Measurements from ENCODE around the gene NCR3LG1. TPM values are rescaled to one million over a fixed set of nuclear protein-coding genes. Genes with fewer than 3 reads are reported as not detected.

Gene NCR3LG1
- total RNA-seq, 1 donor from 2014 or later, result 1.1 TPM

- no peaks in the 10 kb centered on the region for H3K36me3 Mint-ChIP-seq (ENCODE audit: low read depth)
- peaks cover 32% of the 10 kb centered on the region for H3K4me1 Mint-ChIP-seq
- ChIA-PET POLR2A (interaction anchor here (0.7 kb wide), 1 partner anchor 29 kb away, joined by 3 read pairs; no protein-coding TSS in a partner anchor), CTCF (interaction anchor here (1.9 to 2.6 kb wide), 3 partner anchors 12 to 124 kb away, joined by 8 to 10 read pairs (median 8); no protein-coding TSS in a partner anchor)
- peak overlapping the region; percentile 87 for H3K4me3 Mint-ChIP-seq
- peaks cover 32% of the 10 kb centered on the region for H3K27me3 Mint-ChIP-seq
- DNase-seq (no peak), ATAC-seq (ENCODE audit: low read depth) (no peak)
- H3K9me3 Mint-ChIP-seq, result no peaks in the 10 kb centered on the region
- peak; percentile 47 for TF ChIP-seq CTCF (IDR thresholded peaks at IDR 0.05)
- no peak overlapping the region for H3K27ac Mint-ChIP-seq
- intact Hi-C loops (cut with micrococcal nuclease), result loop anchor here (1.0 to 10.0 kb wide), 6 partner anchors 35 to 968 kb away; partner anchors contain the start of genes C11orf58, GTF2H1, HPS5 and PIK3C2A
These were observed 2.4 kb downstream of the NCR3LG1 start for GRCh38 chr11:17353821-17354600.

GRCh38 chr11:17354601-17354991, 3.0 kb downstream of the NCR3LG1 start:
- CTCF ChIA-PET, result interaction anchor here (0.9 to 2.6 kb wide), 4 partner anchors 12 to 139 kb away, joined by 3 to 10 read pairs (median 8); no protein-coding TSS in a partner anchor
- peaks cover 32% of the 10 kb centered on the region for H3K4me1 Mint-ChIP-seq
- H3K9me3 Mint-ChIP-seq, result no peaks in the 10 kb centered on the region
- intact Hi-C loops (cut with micrococcal nuclease), result loop anchor here (1.0 to 10.0 kb wide), 5 partner anchors 35 to 968 kb away; partner anchors contain the start of genes GTF2H1, HPS5 and PIK3C2A
- peak overlapping the region; percentile 87 for H3K4me3 Mint-ChIP-seq
- peaks cover 32% of the 10 kb centered on the region for H3K27me3 Mint-ChIP-seq
- H3K27ac Mint-ChIP-seq, result no peak overlapping the region
- POLR2A ChIA-PET, result no interaction called here
- no peak for ATAC-seq (ENCODE audit: low read depth)
- peak; percentile 45 for TF ChIP-seq CTCF (IDR thresholded peaks at IDR 0.05)
- no peaks in the 10 kb centered on the region for H3K36me3 Mint-ChIP-seq (ENCODE audit: low read depth)
- DNase-seq, result no peak

- Mint-ChIP-seq H3K27me3 (no peaks in the 10 kb centered on the region), H3K4me3 (no peak overlapping the region), H3K9me3 (peaks cover 27% of the 10 kb centered on the region), H3K27ac (no peak overlapping the region), H3K36me3 (ENCODE audit: low read depth) (peaks cover 20% of the 10 kb centered on the region), H3K4me1 (no peaks in the 10 kb centered on the region)
- intact Hi-C loops (cut with micrococcal nuclease), result no loop called here
- POLR2A ChIA-PET, result interaction anchor here (0.6 kb wide), 1 partner anchor 45 kb away, joined by 9 read pairs; no protein-coding TSS in a partner anchor
- ATAC-seq (ENCODE audit: low read depth) (no peak), DNase-seq (no peak)
- CTCF ChIA-PET, result interaction anchor here (0.8 to 1.6 kb wide), 2 partner anchors 12 to 13 kb away, joined by 3 to 8 read pairs; no protein-coding TSS in a partner anchor
- no peak for TF ChIP-seq CTCF (IDR thresholded peaks at IDR 0.05)
These were observed 14.9 kb downstream of the NCR3LG1 start for GRCh38 chr11:17366495-17366894.

- CTCF ChIA-PET, result no interaction called here
- ATAC-seq (ENCODE audit: low read depth) (no peak), DNase-seq (no peak)
- H3K9me3 Mint-ChIP-seq, result peaks cover 41% of the 10 kb centered on the region
- POLR2A ChIA-PET, result no interaction called here
- no peaks in the 10 kb centered on the region for H3K4me1 Mint-ChIP-seq
- H3K27ac Mint-ChIP-seq, result no peak overlapping the region
- no peaks in the 10 kb centered on the region for H3K27me3 Mint-ChIP-seq
- intact Hi-C loops (cut with micrococcal nuclease), result no loop called here
- no peak overlapping the region for H3K4me3 Mint-ChIP-seq
- H3K36me3 Mint-ChIP-seq (ENCODE audit: low read depth), result peaks cover 31% of the 10 kb centered on the region
- TF ChIP-seq CTCF (IDR thresholded peaks at IDR 0.05), result no peak
These were observed 17.0 kb downstream of the NCR3LG1 start for GRCh38 chr11:17368551-17368950.

GRCh38 chr11:17369094-17369493, 17.5 kb downstream of the NCR3LG1 start:
- peaks cover 41% of the 10 kb centered on the region for H3K9me3 Mint-ChIP-seq
- CTCF ChIA-PET, result no interaction called here
- H3K36me3 Mint-ChIP-seq (ENCODE audit: low read depth), result peaks cover 31% of the 10 kb centered on the region
- ATAC-seq (ENCODE audit: low read depth) (no peak), DNase-seq (no peak)
- no peak overlapping the region for H3K4me3 Mint-ChIP-seq
- no peaks in the 10 kb centered on the region for H3K4me1 Mint-ChIP-seq
- POLR2A ChIA-PET, result no interaction called here
- H3K27me3 Mint-ChIP-seq, result no peaks in the 10 kb centered on the region
- TF ChIP-seq CTCF (IDR thresholded peaks at IDR 0.05), result no peak
- H3K27ac Mint-ChIP-seq, result no peak overlapping the region
- intact Hi-C loops (cut with micrococcal nuclease), result no loop called here

All from activated B cell treated with CpG ODN at 0.5 μM for 24 hours (primary cell).